Skin of body (tissue), 2 donors: ENCODE data around the gene ZNF341. TPM values are rescaled to one million over a fixed set of nuclear protein-coding genes. Genes with fewer than 3 reads are reported as not detected.

Experiments
- DNase-seq: peaks from one replicate; lab custom pipeline; 2025; lab: John Stamatoyannopoulos, UW
- total RNA-seq: library from RNA; depleted of rRNA; stranded (reverse); fragments of >200 nt; gene quantifications from one replicate; pipeline ENCODE4 v1.2.3, GENCODE V29; 2014

The ZNF341 gene
- total RNA-seq, 1 donor from 2014 or later, result 1.5 TPM

DNA sequence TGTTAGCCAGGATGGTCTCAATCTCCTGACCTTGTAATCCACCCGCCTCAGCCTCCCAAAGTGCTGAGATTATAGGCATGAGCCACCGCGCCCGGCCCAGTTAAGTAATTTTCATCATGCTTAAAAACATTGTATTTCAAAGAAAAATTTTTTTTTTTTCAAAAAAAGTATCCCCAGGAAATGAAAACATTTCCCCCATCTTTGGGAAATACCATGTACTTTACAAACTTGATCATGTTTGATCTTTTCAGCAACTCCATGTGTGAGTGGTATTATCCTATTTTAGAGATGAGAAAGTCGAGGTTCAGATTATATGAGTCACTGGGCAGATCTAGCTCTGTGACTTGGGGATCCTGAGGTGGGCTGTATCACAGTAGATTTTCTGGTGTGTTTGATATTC is 91.2 kb downstream of the ZNF341 start:
- DNase-seq, result no peak

DNA sequence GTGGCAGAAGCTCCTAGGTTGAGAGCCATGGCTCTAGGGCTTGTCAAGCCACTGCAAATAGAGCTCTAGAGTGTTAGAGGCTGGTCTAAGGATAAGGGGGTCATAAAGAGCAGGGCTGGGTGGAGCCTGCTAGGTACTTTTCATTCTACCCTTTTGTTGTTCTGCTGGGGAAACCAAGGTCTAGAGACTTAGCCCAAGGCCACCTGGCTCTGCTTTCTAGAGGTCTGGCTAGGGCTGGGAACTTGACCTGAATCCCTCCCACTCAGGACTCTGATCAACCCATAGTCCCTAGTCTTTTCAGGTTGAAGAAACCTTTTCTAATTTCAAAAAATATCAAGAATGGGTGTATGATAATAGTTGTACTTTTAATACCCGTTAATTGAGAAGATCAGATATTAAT is 93.1 kb downstream of the ZNF341 start:
- DNase-seq, result no peak

DNA sequence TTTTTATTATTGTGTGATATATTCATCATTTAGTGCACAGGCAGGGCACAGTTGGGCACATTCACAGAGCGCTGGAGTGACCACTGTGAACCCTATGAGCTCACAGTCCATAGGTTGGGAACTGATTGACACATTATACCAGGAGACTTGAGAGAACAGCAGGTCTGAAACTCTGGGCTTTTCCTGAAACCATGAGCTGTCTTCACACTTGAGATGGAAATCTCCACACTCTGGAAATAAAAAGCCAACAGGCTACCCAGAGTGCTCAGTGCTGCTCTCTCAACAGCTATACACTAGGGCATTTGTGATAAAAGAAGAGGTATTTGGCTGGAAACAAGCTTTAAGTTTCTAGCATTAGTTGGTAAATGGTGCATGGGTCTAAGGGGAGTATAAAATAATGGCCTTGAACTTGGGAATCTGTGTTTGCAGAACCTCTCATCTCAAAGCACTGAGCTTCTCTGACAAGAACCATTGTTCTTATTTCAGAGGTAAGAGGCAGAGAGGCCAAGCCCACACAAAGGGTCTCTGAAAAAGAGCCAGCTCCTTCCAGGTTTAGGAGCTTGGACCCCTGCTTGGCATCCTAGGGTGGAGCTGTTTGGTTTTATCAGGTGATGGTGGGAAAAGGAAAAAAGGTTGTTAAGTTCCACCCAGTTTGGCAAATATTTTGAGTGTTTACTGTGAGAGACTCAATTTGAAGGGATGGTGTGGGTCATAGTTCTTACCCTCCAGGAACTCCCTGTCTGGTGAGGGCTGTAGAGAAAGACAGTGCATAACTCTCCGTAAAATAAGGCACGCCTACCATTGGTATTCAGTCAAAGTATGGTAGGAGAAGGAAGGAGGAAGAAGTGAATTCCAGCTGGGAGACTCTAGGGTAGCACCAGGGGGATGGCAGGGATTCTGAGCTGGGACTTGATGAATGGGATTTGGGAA is 93.8 kb downstream of the ZNF341 start:
- DNase-seq, result no peak

DNA sequence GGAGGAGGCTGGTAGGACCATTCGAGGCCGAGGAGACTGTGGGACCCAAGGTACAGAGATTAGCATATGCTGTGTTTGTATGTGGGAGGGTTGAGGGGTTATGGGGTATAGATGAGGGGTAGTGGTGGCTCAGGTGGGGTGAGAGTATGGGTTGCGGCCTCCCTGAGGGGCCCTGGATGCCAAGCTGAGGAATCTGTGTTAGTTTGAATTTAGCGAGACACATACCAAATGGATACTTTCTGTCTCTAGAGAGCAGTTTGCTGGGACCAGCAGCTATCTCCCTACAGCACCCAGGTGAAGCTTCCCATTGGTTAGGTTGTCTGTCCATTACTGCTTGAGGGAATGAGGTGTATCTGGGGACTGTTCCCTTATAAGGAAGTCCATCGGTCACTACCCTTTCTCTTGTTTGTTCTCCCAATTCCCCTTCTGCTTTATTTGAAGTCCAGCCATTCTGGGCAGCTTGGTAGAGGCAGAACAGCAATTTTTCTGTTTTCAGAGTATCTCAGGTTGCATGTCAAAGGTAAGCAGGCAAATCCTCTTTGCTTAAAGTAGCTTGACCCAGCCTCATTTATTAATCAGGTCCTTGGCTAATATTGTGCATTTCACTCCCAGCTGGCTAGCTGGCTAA is 94.6 kb downstream of the ZNF341 start:
- DNase-seq, result no peak

DNA sequence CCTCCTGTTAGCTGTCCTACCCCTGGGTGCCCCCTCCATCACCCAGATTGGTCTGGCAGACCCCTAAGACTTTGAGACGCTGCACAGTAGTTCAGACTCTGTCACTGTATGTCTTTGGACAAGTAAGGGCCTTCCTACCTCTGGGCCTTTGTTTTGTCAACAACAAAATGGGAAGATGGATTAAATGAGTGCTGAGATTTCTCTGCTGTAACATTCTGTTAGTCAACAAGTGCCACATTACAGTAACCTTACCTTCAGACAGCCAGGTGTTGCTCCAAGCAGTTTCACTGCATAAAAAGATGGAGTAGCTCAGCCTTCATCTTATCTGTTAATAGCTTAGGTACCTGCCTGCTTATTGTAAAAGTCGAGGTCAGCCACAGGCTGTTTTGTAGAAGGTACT is 95.3 kb downstream of the ZNF341 start:
- no peak for DNase-seq

DNA sequence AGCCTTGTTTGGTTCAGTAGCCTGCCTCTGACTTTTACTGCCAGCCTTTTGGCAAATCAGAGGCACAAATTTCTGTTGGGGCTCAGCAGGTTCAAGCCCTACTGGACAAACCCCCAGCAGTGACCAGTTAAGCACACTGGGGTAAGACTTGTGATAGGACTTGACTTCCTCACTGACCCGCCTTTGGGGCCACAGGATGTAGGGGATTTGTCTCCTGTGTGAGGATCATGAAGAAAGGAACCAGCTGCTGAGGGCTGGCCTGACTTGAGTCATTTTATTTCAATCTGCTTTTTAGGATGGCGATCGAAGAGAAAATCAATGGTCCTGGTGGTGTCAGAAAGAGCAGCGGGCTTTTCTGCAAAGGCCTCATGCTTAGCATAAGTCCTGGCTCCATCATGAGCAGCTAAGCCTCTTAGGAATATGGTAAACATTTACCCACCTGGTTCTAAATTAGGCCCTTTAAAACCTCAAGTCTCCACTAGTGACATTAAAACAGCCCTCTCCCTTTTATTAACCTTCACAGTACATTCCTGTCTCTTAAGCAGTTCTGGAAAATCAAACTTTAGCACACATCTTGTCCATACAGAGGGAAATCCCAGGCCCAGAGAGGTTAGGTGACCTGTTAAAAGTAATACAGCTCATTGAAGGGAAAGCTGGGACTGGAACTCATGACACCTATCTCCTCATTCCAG is 96.0 kb downstream of the ZNF341 start:
- no peak for DNase-seq

DNA sequence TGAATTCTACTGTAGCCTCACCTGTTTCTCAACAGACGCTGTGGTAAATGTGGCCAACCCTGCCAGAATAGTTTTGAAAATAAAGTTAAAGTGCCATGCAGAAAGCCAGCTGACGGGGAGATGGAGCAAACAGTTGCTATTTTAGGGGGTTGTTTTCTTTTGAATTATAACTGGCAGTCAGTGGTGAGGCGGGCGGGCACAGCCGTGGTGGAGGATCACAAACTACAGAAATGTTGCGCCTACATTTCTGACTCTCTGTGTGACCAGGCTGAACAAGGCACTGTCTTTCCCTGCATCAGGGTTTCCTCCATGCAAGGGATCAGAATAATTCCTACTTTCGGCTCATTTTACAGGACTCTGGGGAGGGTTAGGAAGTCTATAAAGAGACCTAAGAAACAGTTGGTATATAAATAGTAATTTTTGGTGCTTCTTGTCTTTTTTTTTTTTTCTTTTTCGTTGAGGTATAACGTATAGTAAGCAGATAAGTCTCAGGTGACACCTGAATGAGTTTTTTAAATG is 96.6 kb downstream of the ZNF341 start:
- DNase-seq, result no peak

DNA sequence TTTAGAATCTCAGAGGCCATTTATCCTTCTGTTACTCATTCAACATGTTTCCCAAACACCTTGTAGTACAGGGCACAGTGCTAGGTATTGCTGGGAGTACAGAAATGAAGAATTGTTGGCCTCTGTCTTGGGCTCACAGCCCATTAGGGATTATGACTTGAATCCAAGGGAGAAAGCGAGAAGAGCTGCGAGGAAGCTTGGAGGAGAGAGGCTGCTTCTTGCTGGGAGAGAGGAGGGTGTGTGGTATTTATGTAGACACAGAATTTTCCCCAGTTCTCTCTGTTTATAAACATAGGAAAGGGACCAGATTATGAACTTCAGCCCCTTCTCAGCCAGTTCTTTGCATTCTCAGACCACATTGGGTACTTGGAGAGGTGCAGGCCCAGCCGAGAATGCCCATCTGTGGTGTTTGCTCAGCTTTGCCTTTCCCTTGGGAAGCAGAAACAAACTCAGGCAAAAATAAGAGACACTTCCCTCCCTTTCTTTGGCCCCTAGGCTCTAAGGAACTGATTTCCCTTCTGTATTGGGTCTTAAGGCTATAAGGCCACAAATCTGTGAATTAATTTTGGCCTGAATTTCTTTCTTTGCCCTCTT is 97.3 kb downstream of the ZNF341 start:
- no peak for DNase-seq

DNA sequence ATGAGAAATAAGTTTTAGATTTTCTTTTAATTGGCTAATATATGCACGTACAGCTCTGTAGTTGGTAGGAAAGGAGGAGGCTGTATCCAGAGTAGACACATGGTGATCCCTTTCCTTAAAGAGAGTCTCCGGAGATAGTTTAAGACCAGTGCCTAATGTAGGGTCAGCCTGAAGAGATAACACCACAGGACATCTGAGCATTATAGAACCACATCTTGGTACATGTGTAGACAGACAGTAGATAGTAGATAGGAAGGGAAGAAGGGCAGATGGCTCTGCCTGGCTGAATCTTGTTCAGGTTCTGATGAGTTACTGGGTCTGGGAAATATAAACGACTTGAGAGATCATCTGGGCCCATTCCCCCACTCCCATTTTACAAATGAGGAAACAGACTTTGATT is 97.8 kb downstream of the ZNF341 start:
- DNase-seq, result no peak

DNA sequence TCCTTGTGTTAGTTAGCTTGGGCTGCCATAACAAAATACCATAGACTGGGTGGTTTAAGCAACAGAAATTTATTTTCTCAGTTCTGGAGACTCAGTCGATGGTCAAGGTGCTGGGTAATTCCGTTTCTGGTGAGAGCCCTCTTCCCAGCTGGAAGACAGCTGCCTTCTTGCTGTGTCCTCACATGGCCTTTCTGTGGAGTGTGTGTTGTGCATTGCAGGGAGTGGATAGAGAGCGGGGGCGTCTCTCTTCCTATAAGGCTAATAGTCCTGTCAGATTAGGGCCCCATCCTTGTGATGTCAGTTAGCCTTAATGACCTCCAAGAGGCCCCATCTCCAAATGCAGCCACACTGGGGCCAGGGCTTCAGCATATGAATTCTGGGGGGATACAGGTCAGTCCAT is 98.6 kb downstream of the ZNF341 start:
- DNase-seq, result no peak

DNA sequence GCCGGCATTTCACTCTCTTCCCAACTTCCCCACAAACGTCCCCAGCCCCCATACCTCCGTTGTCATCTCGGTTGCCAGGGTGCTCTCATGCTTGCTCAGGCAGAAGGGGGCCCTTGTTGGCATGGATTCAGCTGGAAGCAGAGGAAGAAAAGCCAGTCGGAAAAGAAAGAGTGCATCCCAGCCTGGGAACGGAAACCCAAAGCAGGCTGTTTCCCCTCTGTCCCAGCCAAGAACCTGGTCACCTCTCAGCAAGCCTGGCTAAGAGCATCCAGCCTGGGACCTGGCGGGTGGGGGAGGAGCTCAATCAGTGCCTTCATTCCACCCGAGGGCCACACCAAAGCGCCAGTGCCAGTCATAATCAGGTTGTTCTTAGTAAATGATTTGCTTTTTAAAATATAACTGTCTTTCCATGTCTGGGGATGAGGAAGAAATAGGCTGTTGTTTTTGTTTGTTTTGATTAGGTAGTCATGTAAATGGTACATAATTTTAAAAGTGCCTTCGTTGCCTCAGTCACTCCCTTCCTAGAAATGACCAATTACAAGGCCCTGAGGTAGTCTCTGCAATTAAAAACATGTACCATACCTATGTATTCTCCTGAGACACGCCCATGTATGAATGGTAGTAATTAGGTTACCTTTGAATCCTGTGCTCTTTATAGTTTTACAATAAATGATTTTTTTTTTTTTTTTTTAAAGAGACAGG is 100.5 kb downstream of the ZNF341 start:
- no peak for DNase-seq

DNA sequence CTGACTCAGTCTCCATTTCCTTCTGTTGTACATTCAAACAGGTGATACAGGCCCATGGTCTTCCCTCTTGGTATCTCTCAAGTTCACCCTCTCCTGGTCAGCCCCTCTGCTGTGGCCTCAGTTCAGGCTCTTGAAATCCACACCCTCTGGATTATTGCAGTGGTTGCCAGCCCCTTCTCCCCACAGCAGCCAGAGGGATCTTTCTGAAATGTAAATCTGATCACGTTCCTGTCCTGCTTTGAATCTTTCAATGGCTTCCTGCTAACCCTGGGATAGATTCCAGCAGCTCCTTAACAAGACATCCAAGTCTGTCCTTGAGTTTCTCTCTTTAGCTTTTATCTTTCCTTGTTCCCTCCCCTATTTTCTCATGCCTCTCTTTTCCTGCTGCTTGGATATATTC is 101.5 kb downstream of the ZNF341 start:
- DNase-seq, result no peak

DNA sequence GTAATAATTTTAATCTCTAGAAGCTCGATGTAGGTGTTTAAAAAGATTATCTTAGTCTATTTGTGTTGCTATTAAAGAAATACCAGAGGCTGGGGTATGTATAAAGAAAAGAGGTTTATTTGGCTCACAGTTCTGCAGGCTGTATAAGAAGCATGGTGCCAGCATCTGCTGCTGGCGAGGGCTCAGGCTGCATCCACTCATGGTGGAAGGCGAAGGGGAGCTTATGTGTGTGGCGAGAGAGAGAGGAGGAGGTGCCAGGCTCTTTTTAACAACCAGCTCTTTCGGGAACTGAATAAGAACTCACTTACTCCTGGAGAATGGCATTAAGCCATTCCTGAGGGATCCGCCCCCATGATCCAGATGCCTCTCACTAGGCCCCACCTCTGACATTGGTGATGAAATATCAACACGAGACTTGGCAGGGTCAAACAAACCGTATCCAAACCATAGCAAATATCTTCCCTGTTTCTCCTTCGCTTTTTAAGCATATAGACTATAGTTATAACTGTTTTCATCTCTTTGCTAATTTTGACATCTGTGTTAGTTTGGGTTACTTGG is 103.9 kb downstream of the ZNF341 start:
- no peak for DNase-seq

DNA sequence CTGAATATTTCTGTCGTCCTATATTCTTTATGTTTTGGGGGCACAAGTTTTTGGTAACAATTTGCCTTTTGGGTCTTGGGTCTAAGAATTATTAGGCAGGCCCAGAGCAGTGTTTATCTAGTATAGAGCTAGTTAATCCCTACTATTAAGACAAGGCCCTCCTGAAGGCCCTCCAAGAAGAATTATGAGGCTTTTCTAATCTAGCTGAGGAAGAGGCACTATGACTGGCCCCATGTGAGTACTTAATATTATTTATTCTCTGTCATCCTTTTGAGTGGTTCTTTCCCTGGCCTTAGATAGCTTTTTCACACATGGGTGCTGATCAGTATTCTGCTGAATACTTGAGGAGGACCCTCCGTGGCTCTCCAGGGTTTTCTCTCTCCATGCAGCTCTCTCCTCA is 104.5 kb downstream of the ZNF341 start:
- no peak for DNase-seq

DNA sequence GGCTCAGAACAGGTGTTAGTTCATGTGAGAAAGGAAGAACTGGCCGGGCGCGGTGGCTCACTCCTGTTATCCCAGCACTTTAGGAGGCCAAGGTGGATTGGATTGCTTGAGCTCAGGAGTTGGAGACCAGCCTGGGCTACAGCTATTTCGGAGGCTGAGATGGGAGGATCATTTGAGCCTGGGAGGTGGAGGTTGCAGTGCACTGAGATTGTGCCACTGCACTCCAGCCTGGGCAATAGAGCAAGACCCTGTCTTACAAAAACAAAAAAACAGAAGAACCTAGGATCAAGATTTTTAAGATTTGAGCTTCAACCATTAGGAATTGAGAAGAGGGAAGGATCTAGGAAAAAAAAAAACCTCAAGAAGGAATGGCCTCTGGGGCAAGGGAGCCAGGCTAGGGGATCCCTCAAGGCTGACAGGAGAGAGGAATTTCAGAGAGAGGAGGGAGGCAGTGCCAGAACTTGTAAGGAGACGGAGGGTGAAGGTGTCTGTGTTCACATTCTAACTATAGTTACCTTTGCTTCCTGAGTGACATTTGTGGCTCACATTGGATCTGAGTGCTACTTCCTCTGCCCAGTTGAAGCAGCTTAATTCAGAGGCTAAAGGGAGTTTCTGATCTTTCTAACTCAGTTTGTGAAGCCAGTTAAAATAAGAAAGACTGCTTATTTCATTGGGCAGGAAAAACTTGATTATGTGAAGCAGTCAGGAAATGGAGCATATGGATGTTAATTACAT is 105.5 kb downstream of the ZNF341 start:
- DNase-seq, result no peak

DNA sequence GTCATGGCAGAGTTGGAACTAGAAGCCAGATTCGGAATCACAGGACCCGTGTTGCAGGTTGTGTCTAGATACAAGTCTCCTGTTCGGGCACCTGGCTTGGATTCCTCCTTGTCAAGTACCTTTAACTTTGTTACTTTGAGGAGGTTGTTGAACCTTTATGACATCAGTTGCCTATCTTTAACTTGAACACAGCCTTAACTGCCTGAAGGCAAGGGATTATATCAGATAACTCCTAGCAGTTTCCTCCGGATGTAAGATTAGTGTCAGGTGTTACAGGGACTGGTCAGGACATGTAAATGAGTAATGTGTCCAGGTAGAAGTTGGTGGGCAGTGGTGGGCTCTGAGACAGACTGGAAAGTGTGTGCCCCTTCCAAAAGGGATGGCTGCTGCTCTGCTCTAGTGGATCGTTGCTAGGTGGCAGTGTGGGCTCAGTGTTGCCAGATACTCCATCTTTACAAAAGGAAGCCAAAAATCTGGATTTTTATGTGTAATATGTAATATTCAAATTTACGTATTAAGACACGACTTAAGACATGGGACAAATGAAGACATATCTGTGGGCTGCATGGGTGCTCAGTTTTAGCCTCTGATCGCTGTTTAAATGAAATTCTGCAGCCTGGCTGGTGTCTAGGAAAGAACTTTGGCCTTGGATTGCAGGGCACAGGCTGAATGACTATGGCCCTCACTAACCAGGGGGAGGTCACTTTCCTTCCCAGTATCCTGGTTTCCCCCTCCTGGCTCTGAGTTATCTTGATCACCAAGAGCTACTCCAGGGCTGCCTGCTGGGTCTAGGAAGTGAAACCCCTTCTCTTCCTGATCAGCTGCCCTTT is 106.5 kb downstream of the ZNF341 start:
- no peak for DNase-seq

DNA sequence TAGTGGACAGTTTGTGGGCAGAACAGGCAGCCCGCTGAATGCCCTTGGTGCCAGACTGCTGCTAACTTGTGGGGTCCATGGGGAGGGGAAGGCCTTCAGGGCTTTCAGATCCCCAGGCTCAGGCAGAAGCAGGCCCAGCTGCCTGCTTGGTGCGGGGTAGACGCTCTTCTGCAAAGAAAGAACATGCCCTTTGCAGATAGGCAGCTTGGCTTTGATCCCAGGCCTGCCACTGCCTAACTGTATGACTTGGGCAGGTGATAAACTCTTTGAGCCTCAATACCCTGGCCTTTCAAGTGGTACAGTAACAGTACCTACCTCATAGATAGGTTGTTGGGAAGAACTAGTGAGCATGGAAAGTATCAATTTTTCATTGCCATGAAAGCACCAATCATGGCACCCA is 107.8 kb downstream of the ZNF341 start:
- no peak for DNase-seq

DNA sequence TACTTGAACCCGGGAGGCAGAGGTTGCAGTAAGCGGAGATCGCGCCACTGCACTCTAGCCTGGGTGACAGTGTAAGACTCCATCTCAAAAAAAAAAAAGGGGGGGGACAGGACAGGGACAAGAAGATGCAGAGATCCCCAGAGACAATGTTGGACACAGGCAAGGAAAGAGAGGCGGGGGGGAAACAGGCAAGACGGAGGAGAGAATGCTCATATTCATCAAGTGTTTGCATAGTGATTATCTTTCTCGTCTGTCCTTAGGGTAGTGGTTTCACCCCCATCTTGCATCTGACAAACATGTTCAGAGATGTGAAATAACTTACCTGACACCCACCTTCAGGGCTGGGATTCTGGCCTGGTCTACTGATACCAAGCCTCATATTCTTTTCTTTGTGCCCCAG is 108.4 kb downstream of the ZNF341 start:
- DNase-seq, result no peak

DNA sequence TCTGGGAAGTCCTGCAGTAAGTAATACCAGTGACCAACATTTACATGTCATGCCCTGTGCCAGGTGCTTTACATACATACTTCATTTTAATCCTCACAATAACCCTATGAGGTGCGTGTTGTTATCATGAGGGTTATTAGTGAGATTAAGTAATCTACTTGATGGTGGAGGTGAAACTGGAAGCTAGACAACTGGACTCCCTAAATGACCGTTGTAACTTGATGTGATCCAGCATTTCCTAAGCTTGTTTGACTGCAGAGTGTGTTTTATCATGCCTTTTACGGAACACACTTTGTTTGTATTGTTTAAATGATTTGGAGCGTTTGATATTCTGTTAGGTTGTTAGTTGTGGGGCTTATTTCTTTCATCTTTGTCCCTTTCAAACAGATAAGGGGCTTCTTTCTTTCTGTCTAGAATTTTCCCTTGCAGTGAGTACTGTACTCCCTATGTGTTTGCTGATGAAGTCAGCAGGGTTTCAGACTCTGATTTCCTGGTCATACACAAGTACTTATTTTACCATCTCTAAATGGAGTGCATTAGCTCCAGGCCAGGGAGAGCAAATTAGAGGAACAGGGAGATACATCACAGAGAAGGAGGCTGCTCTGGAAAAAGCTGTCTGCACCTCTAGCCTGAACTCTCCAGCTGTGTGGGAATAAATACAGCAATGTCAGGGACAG is 109.1 kb downstream of the ZNF341 start:
- DNase-seq, result no peak
